ENCODE data around the gene STYK1. TPM values are rescaled to one million over a fixed set of nuclear protein-coding genes. Genes with fewer than 3 reads are reported as not detected.

STYK1 gene
- total and polyA plus RNA-seq, 9 of the 15 experiments (the other 6 are each of a cell fraction or from before 2014, with no cell fraction given): 0.31 to 1.8 (median 0.64) TPM

DNA sequence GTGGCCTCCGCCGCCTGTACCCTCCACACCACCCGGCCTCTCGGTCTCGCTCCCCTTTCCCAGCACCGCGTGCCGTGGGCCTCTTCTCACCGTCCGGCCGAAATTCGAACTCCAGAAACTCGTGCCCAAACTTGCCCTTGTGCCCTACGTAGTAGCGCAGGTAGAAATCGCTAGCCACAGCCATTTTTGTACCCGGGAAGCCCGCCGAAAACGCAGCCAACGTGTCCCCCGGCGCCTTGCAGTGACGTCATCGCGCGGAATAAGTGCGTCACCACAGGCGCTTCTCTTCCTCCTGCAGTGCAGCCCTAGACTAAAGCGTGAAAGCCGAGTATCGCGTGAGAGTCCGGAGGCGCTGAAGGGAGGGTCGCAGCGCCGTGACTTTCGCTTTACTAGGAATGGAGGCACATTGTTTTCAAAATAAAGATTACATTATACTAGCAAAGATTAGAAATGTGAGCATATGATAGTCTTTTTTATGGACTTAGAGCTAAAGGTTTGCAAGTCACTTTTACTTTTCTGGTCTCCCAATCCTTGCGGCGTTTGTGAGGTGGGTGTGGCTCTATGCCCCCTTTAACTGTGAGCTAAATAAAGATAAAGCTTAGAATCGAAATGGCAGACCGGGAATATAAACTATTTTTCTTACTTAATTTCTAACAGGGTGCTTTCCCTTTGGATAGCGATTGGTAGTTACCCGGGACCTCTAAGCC, 60.4 kb downstream of the STYK1 start, which contains the start of gene MAGOHB (continued):
- TF ChIP-seq, protein P1, sequence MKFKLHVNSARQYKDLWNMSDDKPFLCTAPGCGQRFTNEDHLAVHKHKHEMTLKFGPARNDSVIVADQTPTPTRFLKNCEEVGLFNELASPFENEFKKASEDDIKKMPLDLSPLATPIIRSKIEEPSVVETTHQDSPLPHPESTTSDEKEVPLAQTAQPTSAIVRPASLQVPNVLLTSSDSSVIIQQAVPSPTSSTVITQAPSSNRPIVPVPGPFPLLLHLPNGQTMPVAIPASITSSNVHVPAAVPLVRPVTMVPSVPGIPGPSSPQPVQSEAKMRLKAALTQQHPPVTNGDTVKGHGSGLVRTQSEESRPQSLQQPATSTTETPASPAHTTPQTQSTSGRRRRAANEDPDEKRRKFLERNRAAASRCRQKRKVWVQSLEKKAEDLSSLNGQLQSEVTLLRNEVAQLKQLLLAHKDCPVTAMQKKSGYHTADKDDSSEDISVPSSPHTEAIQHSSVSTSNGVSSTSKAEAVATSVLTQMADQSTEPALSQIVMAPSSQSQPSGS (CRISPR knock-in tag; IDR thresholded peaks at IDR 0.05): peak; percentile 88
- TF ChIP-seq ZNF408 (CRISPR knock-in tag; IDR thresholded peaks at IDR 0.05; ENCODE audit: low read depth): no peak
- TF ChIP-seq, protein P2, sequence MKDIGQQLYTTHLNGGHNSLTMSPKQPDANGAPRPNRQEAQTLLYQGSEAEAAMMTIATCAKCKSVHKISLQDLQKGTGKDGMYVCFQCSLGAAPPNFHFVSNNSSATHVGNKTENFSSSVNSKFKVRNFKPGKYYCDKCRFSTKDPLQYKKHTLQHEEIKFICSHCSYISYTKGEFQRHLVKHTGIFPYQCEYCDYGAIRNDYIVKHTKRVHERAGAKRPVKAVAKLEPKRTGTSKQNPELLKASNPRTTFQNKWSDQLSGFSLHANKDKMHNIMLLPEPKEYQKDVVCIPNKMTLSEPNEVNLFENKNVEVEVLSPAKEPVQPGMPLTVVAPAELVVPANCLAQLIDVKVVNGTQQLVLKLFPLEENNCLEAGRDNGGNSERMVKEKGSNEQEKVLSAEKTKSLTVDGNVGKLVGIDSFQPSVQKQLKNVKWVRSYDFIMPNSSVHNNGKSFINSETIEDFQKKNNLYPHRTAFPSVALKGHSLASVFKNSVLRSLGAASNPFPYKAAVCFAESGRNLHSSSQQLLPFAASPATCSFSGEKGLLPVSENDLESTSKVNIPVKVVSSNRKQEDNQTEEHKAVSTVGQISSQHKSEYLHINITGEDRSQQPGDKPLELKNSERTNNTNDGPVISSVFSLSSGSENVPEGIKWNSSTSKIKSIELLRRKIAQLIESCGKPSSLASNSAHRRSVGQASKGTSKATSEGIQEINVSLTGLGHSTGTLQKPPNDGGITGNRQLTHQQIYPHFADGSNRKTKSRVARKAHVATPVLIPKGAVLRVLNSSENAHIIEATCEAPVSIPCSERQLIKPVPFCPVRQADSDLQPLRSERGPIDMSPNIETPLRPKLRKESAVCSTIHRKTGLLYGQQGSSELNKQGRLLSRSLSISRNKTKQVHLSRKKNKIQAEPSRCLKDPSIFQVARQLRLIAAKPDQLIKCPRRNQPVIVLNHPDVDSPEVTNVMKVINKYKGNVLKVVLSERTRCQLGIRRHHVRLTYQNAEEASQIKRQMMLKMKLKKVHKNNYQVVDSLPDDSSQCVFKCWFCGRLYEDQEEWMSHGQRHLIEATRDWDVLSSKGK (CRISPR knock-in tag; IDR thresholded peaks at IDR 0.05): no peak
- no peak for TF ChIP-seq DDX20 (tag; IDR thresholded peaks at IDR 0.05; ENCODE audit: low read depth)
- TF ChIP-seq, protein P3, sequence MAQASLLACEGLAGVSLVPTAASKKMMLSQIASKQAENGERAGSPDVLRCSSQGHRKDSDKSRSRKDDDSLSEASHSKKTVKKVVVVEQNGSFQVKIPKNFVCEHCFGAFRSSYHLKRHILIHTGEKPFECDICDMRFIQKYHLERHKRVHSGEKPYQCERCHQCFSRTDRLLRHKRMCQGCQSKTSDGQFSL (CRISPR knock-in tag; IDR thresholded peaks at IDR 0.05): 0 out of 2 replicates have a peak, but pooled peaks have one; percentile 32
- TF ChIP-seq, protein P3 (tag; IDR thresholded peaks at IDR 0.05): no peak
- TF ChIP-seq SIRT6 (IDR thresholded peaks at IDR 0.05; ENCODE audit: low read depth, low read length): no peak
- no peak for TF ChIP-seq TCF7 (IDR thresholded peaks at IDR 0.05; ENCODE audit: borderline replicate concordance)
- TF ChIP-seq IRF2 (CRISPR knock-in tag; IDR thresholded peaks at IDR 0.05): no peak
- TF ChIP-seq POLR2AphosphoS5 (IDR thresholded peaks at IDR 0.05; ENCODE audit: control insufficient read depth, insufficient read depth, low read depth, low read length): peak; percentile 75
- TF ChIP-seq POLR2B (IDR thresholded peaks at IDR 0.05; ENCODE audit: low read depth, partially characterized antibody): peak; percentile 66
- TF ChIP-seq ETV1 (tag; conservative IDR thresholded peaks at IDR 0.05; ENCODE audit: low read depth): 0 out of 2 replicates have a peak, but pooled peaks have one; percentile 32
- TF ChIP-seq, protein P4, sequence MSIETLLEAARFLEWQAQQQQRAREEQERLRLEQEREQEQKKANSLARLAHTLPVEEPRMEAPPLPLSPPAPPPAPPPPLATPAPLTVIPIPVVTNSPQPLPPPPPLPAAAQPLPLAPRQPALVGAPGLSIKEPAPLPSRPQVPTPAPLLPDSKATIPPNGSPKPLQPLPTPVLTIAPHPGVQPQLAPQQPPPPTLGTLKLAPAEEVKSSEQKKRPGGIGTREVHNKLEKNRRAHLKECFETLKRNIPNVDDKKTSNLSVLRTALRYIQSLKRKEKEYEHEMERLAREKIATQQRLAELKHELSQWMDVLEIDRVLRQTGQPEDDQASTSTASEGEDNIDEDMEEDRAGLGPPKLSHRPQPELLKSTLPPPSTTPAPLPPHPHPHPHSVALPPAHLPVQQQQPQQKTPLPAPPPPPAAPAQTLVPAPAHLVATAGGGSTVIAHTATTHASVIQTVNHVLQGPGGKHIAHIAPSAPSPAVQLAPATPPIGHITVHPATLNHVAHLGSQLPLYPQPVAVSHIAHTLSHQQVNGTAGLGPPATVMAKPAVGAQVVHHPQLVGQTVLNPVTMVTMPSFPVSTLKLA (conservative IDR thresholded peaks at IDR 0.05): peak; percentile 89 to 92
- TF ChIP-seq PHF20 (IDR thresholded peaks at IDR 0.05; ENCODE audit: partially characterized antibody): peak; percentile 95
- no peak for TF ChIP-seq DNMT1 (IDR thresholded peaks at IDR 0.05)
- peak; percentile 66 for TF ChIP-seq HNRNPLL (IDR thresholded peaks at IDR 0.05; ENCODE audit: low read depth, low read length, poor library complexity, severe bottlenecking)
- TF ChIP-seq NCOA2 (IDR thresholded peaks at IDR 0.05; ENCODE audit: partially characterized antibody in 2 of 2): peak in 1 of 2 experiments; percentile 37
- TF ChIP-seq SPI1 (IDR thresholded peaks at IDR 0.05; ENCODE audit: borderline replicate concordance, low read depth, low read length): no peak
- no peak for TF ChIP-seq SRF (CRISPR knock-in tag; IDR thresholded peaks at IDR 0.05)
- TF ChIP-seq KLF10 (CRISPR knock-in tag; IDR thresholded peaks at IDR 0.05): no peak

All from K562 (cell line).